Glomerular visceral epithelial cell (primary cell): ENCODE data around the gene CCDC92.

Source experiments
- DNase-seq: peaks from one replicate; pipeline ENCODE4 v3.0.0-alpha.2; 2016; ENCODE audit errors: extremely low spot score

The CCDC92 gene

GRCh38 chr12:123972457-123973401 is at the start of gene CCDC92, which contains the start of gene ZNF664:
CCDC92 (minus strand) TSS chr12:123972831; CDS start chr12:123944305, 28,526 bp downstream.
ZNF664 (plus strand) TSS chr12:123973215; CDS start chr12:124012145, 38,930 bp downstream.
- DNase-seq: peak; percentile 94

- DNase-seq: no peak
Measured at GRCh38 chr12:124022161-124022560, 49.5 kb upstream of the CCDC92 start.

- DNase-seq: no peak
Measured at GRCh38 chr12:124021007-124021406, 48.4 kb upstream of the CCDC92 start.

- no peak for DNase-seq
Measured at GRCh38 chr12:124020514-124020949, 47.9 kb upstream of the CCDC92 start.

GRCh38 chr12:124019115-124019514 is 46.5 kb upstream of the CCDC92 start:
- no peak for DNase-seq

- DNase-seq: no peak
Measured at GRCh38 chr12:124018539-124018938, 45.9 kb upstream of the CCDC92 start.

- no peak for DNase-seq
Measured at GRCh38 chr12:124017064-124017463, 44.4 kb upstream of the CCDC92 start.

- no peak for DNase-seq
Measured at GRCh38 chr12:124015494-124016461, 43.1 kb upstream of the CCDC92 start.

GRCh38 chr12:124013073-124013472 is 40.4 kb upstream of the CCDC92 start:
- DNase-seq: no peak

- no peak for DNase-seq
Measured at GRCh38 chr12:124011435-124012115, 38.9 kb upstream of the CCDC92 start.

- no peak for DNase-seq
Measured at GRCh38 chr12:124010687-124011086, 38.1 kb upstream of the CCDC92 start.

GRCh38 chr12:124009781-124010180 is 37.1 kb upstream of the CCDC92 start:
- DNase-seq: no peak

GRCh38 chr12:124008595-124008994 is 36.0 kb upstream of the CCDC92 start:
- no peak for DNase-seq

GRCh38 chr12:124007826-124008570 is 35.4 kb upstream of the CCDC92 start:
- no peak for DNase-seq

GRCh38 chr12:124006846-124007713 is 34.4 kb upstream of the CCDC92 start:
- DNase-seq: no peak

GRCh38 chr12:124006085-124006845 is 33.6 kb upstream of the CCDC92 start:
- no peak for DNase-seq

GRCh38 chr12:124004233-124004875 is 31.7 kb upstream of the CCDC92 start:
- no peak for DNase-seq

- DNase-seq: no peak
Measured at GRCh38 chr12:124002654-124003053, 30.0 kb upstream of the CCDC92 start.
